ENCODE measurements around the gene NDUFB4. TPM values are rescaled to one million over a fixed set of nuclear protein-coding genes. Genes with fewer than 3 reads are reported as not detected.

NDUFB4 gene
- total and polyA plus RNA-seq, 11 donors = 283 to 899 (median 505) TPM

DNA sequence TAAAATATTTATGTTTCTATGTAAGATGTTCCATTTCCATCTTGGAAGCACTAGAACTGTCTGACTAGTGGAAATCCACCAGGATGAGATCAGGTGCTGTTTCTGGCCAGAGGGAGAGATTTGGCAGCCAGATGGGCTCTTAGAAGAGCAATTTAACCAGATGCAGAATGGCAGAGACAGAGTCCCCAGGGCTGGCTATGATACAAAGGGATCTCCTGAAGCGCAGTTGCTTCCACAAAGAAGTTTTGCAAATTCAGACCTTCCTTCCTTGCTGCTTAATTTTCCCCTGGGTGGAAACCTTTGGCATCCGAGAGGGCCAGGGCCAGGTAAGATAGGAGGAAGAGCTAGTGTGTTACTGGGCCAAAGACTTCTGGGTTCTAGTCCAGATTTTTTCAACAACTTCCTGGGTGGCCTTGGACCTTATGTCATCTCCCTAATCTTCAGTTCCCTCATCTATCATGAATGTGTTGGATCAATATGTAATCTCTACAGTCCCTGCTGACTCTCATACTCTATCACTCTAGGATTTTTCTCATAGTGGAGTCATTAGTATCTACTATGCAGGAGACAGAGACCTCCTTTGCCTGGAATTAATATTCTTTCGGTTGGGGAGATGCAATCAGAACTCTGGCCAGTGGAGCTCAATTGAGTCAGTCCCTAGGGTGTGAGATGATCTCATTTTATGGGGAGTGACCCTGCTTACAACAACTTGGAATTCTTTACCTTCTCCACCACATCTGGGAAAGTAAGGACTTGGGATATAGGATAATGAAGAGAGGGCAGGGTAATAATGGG lies 41.1 kb upstream of the NDUFB4 start:
- peak in 3 of 5 donors; percentile 25 to 68 (median 63) for DNase-seq
- WGBS, 4 donors = 39 to 58% (median 50%) methylated on average over 3 of the region's 3 CpGs
- Histone ChIP-seq H3K36me3 (no peaks in the 10 kb centered on the region), H3K27ac (peak overlapping the region; percentile 52 to 93 (median 90)), H3K4me1 (peaks cover 0 to 92% (median 56%) of the 10 kb centered on the region in 12 donors), H3K27me3 (no peaks in the 10 kb centered on the region), H3K4me3 (no peak overlapping the region), H3K9me3 (no peaks in the 10 kb centered on the region)
- no peak for TF ChIP-seq POLR2A (IDR thresholded peaks at IDR 0.05)
- TF ChIP-seq, protein P1, sequence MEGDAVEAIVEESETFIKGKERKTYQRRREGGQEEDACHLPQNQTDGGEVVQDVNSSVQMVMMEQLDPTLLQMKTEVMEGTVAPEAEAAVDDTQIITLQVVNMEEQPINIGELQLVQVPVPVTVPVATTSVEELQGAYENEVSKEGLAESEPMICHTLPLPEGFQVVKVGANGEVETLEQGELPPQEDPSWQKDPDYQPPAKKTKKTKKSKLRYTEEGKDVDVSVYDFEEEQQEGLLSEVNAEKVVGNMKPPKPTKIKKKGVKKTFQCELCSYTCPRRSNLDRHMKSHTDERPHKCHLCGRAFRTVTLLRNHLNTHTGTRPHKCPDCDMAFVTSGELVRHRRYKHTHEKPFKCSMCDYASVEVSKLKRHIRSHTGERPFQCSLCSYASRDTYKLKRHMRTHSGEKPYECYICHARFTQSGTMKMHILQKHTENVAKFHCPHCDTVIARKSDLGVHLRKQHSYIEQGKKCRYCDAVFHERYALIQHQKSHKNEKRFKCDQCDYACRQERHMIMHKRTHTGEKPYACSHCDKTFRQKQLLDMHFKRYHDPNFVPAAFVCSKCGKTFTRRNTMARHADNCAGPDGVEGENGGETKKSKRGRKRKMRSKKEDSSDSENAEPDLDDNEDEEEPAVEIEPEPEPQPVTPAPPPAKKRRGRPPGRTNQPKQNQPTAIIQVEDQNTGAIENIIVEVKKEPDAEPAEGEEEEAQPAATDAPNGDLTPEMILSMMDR (IDR thresholded peaks at IDR 0.05) = no peak
- intact Hi-C loops (cut with DNase I) = loop anchor here in 8 of 10 donors (5.0 to 10.0 kb wide), 12 partner anchors 48 to 660 kb away; partner anchors contain the start of genes LRRC58 (in 2 of the 8), FSTL1 (in 1 of the 8) and GSK3B (in 1 of the 8)
- peak in 3 of 4 donors; percentile 12 to 48 (median 22) for ATAC-seq

DNA sequence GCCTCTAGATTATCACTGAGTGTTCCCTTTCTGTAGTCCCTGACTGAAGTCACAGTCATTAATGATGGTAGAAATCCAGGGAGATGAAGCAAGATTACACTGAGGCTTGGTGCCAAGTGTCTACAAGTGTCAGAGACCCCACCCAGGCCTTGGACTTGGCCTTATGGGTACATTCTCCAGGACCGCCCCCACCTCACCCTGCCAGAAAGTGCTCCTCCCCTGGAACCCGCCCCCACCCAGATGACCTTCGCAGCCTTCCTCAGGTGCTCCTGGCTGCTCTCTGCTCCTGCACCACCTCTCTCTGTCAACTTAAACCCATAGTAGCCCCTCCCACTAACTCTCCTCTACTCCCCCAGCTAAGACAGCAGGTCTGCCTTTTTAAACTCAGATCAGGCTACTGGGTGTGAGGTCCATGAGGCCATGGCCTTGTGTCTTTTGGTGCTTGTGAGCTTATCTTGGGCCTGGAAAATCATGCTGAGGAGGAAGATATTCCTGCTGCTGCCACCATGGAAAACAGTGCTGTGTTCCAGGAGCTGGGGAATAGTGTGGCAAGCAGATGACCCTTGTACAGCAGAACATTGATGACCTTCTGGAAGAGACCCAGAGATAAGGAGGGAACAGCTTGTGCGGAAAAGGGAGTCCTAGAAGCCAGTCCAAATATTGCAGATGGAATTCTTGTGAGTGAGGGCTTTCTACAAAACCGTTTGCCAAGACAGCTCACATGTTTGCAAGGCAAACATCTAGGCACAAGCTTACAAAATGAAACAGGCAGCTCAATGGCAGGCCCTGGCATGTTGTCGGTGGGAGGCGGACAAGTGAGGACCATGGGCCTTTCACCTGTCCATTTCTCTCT lies 40.3 kb upstream of the NDUFB4 start:
- H3K4me3 ChIP-seq = no peak overlapping the region
- WGBS, 4 donors = 51 to 63% (median 56%) methylated on average over 7 of the region's 7 CpGs
- peaks cover 0 to 94% (median 57%) of the 10 kb centered on the region in 12 donors for H3K4me1 ChIP-seq
- peak overlapping the region; percentile 52 to 93 (median 90) for H3K27ac ChIP-seq
- no peak for TF ChIP-seq POLR2A (IDR thresholded peaks at IDR 0.05)
- TF ChIP-seq, protein P1 (IDR thresholded peaks at IDR 0.05) = no peak
- DNase-seq = peak in 4 of 5 donors; percentile 60 to 82 (median 68)
- no peaks in the 10 kb centered on the region for H3K27me3 ChIP-seq
- H3K36me3 ChIP-seq = no peaks in the 10 kb centered on the region
- intact Hi-C loops (cut with DNase I) = loop anchor here in 9 of 10 donors (1.0 to 10.0 kb wide), 15 partner anchors 49 to 661 kb away; partner anchors contain the start of genes LRRC58 (in 2 of the 9), FSTL1 (in 1 of the 9) and GSK3B (in 1 of the 9)
- no peaks in the 10 kb centered on the region for H3K9me3 ChIP-seq
- peak; percentile 69 to 81 (median 80) for ATAC-seq

DNA sequence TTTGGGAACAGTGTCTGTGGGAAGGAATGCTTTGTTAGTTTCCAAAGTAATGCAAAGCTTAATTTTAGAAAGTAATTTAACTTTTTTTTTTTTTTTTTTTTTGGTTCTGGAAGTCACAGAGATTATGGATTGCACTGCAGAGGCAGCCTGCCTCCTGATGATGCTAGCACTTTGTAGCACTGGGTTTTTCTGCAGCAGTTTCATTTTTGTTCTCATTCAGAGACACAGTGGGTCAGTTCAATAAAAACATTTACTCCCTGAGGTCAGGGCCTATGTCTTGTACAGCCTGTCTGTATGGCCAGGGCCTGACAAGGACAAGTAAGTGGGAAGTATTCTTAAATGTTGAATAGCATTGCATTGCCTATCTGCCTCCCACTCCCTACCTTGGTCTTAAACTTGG lies 39.0 kb upstream of the NDUFB4 start:
- Histone ChIP-seq H3K27ac (peak overlapping the region; percentile 29 to 93 (median 88)), H3K4me3 (no peak overlapping the region), H3K4me1 (peaks cover 0 to 88% (median 53%) of the 10 kb centered on the region in 12 donors), H3K27me3 (no peaks in the 10 kb centered on the region), H3K9me3 (no peaks in the 10 kb centered on the region), H3K36me3 (no peaks in the 10 kb centered on the region)
- intact Hi-C loops (cut with DNase I) = loop anchor here in 9 of 10 donors (1.0 to 10.0 kb wide), 15 partner anchors 50 to 662 kb away; partner anchors contain the start of genes LRRC58 (in 2 of the 9), FSTL1 (in 1 of the 9) and GSK3B (in 1 of the 9)
- ATAC-seq (no peak), DNase-seq (no peak)
- TF ChIP-seq, protein P1 (IDR thresholded peaks at IDR 0.05) = no peak
- TF ChIP-seq POLR2A (IDR thresholded peaks at IDR 0.05) = no peak
